Stimulated activated CD8-positive, alpha-beta memory T cell treated with anti-CD3 and anti-CD28 coated beads, Interleukin-7, amount 100 ng/mL, for 4 hours (primary cell): ENCODE results near the gene SLX4.

ENCODE experiments used
- DNase-seq, 2 donors: peaks; one replicate each; pipeline ENCODE4 v3.0.0-alpha.2; 2020; ENCODE audit warnings: low read depth in 2 of 2

Gene SLX4

GRCh38 chr16:3553138-3553923 lies 58.1 kb downstream of the SLX4 start:
- no peak for DNase-seq

- DNase-seq: no peak
These were observed 60.3 kb downstream of the SLX4 start for GRCh38 chr16:3550851-3551847.

- no peak for DNase-seq
These were observed 61.5 kb downstream of the SLX4 start for GRCh38 chr16:3549906-3550305.

- no peak for DNase-seq
These were observed 62.5 kb downstream of the SLX4 start for GRCh38 chr16:3548859-3549258.

GRCh38 chr16:3548445-3548844 lies 63.0 kb downstream of the SLX4 start:
- DNase-seq: no peak

GRCh38 chr16:3546986-3547682 lies 64.3 kb downstream of the SLX4 start:
- DNase-seq: no peak

- DNase-seq: no peak
These were observed 68.6 kb downstream of the SLX4 start for GRCh38 chr16:3542601-3543373.

GRCh38 chr16:3541527-3542155 lies 69.8 kb downstream of the SLX4 start:
- no peak for DNase-seq

- no peak for DNase-seq
These were observed 73.2 kb downstream of the SLX4 start for GRCh38 chr16:3538222-3538621.

- no peak for DNase-seq
These were observed 74.6 kb downstream of the SLX4 start for GRCh38 chr16:3536851-3537250.

- no peak for DNase-seq
These were observed 75.1 kb downstream of the SLX4 start for GRCh38 chr16:3536271-3536731.

GRCh38 chr16:3534126-3534525 lies 77.3 kb downstream of the SLX4 start:
- DNase-seq: no peak

GRCh38 chr16:3532741-3533140 lies 78.7 kb downstream of the SLX4 start:
- DNase-seq: no peak
